Upper lobe of right lung (tissue), 1 donor: ENCODE data around the gene SIPA1. TPM values are rescaled to one million over a fixed set of nuclear protein-coding genes. Genes with fewer than 3 reads are reported as not detected.
A peak's percentile ranks its signal among the peaks of the same experiment; 100 is the strongest.

ENCODE experiments used
- ATAC-seq: fragments of 200-7000 bp; cut with Tn5 transposase; one replicate; pipeline ENCODE4 v1.9.1; 2020; ENCODE audit warnings: mild to moderate bottlenecking, moderate library complexity
- DNase-seq: peaks from one replicate; pipeline ENCODE4 v3.0.0-alpha.2; 2020
- H3K27ac ChIP-seq: fragments of 200-600 bp; one replicate; pipeline ENCODE4 v1.8.0; 2022
- H3K27me3 ChIP-seq: fragments of 200-600 bp; one replicate; pipeline ENCODE4 v1.8.0; 2022; ENCODE audit warnings: mild to moderate bottlenecking
- H3K36me3 ChIP-seq: fragments of 200-600 bp; one replicate; pipeline ENCODE4 v1.8.0; 2022
- H3K4me1 ChIP-seq: fragments of 200-600 bp; one replicate; pipeline ENCODE4 v1.8.0; 2022
- H3K4me3 ChIP-seq: fragments of 200-600 bp; one replicate; pipeline ENCODE4 v1.8.0; 2022; ENCODE audit warnings: mild to moderate bottlenecking
- H3K9me3 ChIP-seq: fragments of 200-600 bp; one replicate; pipeline ENCODE4 v1.8.0; 2022
- intact Hi-C: fragments of 100-400 bp; cut with DNase I; formaldehyde crosslinking; loops from one replicate; pipeline ENCODE4 v1.11.0; 2022
- total RNA-seq: library from RNA; stranded (reverse); fragmentation: NEBNext Ultra II Directional; extraction: Animal tissue kit (Norgen Biotek cat#: 25700); gene quantifications from one replicate; pipeline ENCODE4 v1.2.1, GENCODE V29; 2021
- TF ChIP-seq, protein P1 (sequence below): fragments of 200-600 bp; IDR thresholded peaks from one replicate; pipeline ENCODE4 v1.8.0; 2022; ENCODE audit warnings: antibody characterized with exemption
- donor health status: DM: no; HTN: yes; CAD: no; lungs with severe emphysema.

SIPA1 gene
- total RNA-seq, 1 donor from 2014 or later: 86.5 TPM

DNA sequence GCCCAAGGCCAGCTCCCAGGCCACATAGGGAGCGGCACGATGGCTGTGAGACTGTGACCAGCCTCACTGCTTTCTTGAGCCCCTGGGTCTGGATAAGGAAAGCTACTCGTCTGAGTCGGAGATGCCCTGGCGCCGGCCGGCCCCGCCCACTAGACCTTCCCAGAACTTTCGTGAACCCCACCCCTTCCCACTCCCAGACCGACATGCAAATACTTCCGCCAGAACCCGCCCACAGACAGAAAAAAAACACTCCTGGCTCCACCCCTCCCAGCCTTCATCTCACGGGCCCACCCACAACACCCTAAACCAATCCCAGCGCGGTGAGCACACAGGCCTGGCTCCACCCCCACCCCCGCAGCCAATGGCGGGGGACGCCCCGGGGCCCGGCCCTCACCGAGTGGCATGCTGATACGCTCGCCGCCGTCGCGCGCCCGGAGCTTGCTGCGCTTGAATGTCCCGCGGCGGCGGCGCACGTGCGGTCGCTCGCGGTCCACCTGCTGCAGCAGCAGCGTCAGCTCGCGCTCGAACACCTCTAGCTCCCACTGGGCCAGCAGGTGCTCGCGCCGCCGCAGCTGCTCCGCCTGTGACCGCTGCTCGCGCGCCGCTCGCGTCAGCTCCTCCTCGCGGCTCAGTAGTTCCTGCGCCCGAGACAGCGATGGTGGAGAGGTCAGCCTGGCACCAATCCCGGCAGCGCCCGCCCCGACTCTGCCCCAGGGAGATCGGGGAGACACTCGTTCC, 30.9 kb upstream of the SIPA1 start:
- Histone ChIP-seq H3K27ac (peak overlapping the region; percentile 55), H3K4me1 (peaks cover 39% of the 10 kb centered on the region), H3K9me3 (no peaks in the 10 kb centered on the region), H3K4me3 (peak overlapping the region; percentile 23), H3K27me3 (no peaks in the 10 kb centered on the region), H3K36me3 (peaks cover 69% of the 10 kb centered on the region)
- intact Hi-C loops: no loop called here
- TF ChIP-seq, protein P1, sequence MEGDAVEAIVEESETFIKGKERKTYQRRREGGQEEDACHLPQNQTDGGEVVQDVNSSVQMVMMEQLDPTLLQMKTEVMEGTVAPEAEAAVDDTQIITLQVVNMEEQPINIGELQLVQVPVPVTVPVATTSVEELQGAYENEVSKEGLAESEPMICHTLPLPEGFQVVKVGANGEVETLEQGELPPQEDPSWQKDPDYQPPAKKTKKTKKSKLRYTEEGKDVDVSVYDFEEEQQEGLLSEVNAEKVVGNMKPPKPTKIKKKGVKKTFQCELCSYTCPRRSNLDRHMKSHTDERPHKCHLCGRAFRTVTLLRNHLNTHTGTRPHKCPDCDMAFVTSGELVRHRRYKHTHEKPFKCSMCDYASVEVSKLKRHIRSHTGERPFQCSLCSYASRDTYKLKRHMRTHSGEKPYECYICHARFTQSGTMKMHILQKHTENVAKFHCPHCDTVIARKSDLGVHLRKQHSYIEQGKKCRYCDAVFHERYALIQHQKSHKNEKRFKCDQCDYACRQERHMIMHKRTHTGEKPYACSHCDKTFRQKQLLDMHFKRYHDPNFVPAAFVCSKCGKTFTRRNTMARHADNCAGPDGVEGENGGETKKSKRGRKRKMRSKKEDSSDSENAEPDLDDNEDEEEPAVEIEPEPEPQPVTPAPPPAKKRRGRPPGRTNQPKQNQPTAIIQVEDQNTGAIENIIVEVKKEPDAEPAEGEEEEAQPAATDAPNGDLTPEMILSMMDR: no peak
- ATAC-seq: peak; percentile 96
- DNase-seq: peak; percentile 95

GRCh38 chr11:65607614-65608426, 30.1 kb upstream of the SIPA1 start:
- Histone ChIP-seq H3K4me3 (peak overlapping the region; percentile 19), H3K4me1 (peaks cover 46% of the 10 kb centered on the region), H3K27me3 (no peaks in the 10 kb centered on the region), H3K9me3 (no peaks in the 10 kb centered on the region), H3K36me3 (peaks cover 68% of the 10 kb centered on the region), H3K27ac (peak overlapping the region; percentile 55)
- TF ChIP-seq, protein P1: no peak
- intact Hi-C loops: no loop called here
- DNase-seq (no peak), ATAC-seq (no peak)

DNA sequence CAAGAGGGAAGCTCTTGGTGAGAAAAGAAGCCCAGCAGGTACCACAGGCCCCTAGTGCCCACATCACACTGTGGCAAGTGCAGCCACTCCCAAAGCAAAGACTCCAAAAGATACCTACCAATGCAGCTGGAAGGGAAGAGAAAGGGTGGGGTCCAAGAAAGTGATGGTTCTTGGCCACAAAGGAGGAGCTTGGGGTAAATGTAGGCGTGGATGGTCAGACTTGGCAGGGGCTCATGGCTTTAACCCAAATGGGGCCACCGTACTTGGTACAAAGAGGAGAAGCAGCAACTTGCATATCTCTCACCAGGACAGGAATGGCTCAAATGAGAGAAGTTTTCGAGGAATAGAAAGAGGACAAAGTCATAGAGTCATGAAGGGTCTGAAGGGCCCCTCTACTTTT, 28.7 kb upstream of the SIPA1 start:
- Histone ChIP-seq H3K4me1 (peaks cover 52% of the 10 kb centered on the region), H3K9me3 (no peaks in the 10 kb centered on the region), H3K27ac (no peak overlapping the region), H3K27me3 (no peaks in the 10 kb centered on the region), H3K4me3 (no peak overlapping the region), H3K36me3 (peaks cover 55% of the 10 kb centered on the region)
- no peak for DNase-seq
- no peak for ATAC-seq
- intact Hi-C loops: no loop called here
- TF ChIP-seq, protein P1: no peak

DNA sequence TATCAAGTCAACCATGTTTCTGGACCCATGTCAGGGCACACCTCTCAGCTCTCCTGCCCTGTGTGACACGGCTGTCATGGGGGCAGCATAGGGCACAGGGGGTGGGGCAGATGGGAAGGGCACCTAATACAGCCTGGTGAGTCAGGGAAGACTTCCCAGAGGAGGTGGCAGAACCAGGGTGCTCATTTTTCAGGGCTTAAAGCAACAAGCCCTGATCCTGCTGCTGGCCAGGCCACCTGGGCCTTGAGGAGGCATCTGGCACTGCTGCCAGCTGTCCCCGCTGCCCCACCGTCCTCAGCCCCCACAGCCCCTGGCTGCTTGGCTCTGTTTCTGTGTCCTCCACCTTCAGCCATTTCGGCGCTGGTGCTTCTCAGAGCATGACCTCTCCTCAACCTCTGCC, 28.2 kb upstream of the SIPA1 start:
- H3K4me1 ChIP-seq: peaks cover 52% of the 10 kb centered on the region
- no peaks in the 10 kb centered on the region for H3K9me3 ChIP-seq
- H3K4me3 ChIP-seq: peak overlapping the region; percentile 93
- TF ChIP-seq, protein P1: no peak
- peak overlapping the region; percentile 17 for H3K27ac ChIP-seq
- peaks cover 51% of the 10 kb centered on the region for H3K36me3 ChIP-seq
- H3K27me3 ChIP-seq: no peaks in the 10 kb centered on the region
- intact Hi-C loops: no loop called here
- DNase-seq (no peak), ATAC-seq (no peak)

- peak overlapping the region; percentile 95 for H3K27ac ChIP-seq
- peak overlapping the region; percentile 93 for H3K4me3 ChIP-seq
Measured at GRCh38 chr11:65610404-65610803, 27.5 kb upstream of the SIPA1 start.

More at GRCh38 chr11:65610404-65610803, 27.5 kb upstream of the SIPA1 start:
- DNase-seq (no peak), ATAC-seq (no peak)
- H3K4me1 ChIP-seq: peaks cover 52% of the 10 kb centered on the region
- H3K36me3 ChIP-seq: peaks cover 43% of the 10 kb centered on the region
- TF ChIP-seq, protein P1: no peak
- H3K9me3 ChIP-seq: no peaks in the 10 kb centered on the region
- no peaks in the 10 kb centered on the region for H3K27me3 ChIP-seq
- intact Hi-C loops: no loop called here
